Measurements from ENCODE around the gene PDZRN3.

GRCh38 chr3:73399666-73400253 lies 225.0 kb downstream of the PDZRN3 start:
- no peak for TF ChIP-seq CTCF (IDR thresholded peaks at IDR 0.05)
- no peak for TF ChIP-seq POLR2A (IDR thresholded peaks at IDR 0.05)

Data from Peyer's patch (tissue), 4 donors.